ENCODE measurements around the gene BSG.
A peak's percentile ranks its signal among the peaks of the same experiment; 100 is the strongest.

BSG gene

DNA sequence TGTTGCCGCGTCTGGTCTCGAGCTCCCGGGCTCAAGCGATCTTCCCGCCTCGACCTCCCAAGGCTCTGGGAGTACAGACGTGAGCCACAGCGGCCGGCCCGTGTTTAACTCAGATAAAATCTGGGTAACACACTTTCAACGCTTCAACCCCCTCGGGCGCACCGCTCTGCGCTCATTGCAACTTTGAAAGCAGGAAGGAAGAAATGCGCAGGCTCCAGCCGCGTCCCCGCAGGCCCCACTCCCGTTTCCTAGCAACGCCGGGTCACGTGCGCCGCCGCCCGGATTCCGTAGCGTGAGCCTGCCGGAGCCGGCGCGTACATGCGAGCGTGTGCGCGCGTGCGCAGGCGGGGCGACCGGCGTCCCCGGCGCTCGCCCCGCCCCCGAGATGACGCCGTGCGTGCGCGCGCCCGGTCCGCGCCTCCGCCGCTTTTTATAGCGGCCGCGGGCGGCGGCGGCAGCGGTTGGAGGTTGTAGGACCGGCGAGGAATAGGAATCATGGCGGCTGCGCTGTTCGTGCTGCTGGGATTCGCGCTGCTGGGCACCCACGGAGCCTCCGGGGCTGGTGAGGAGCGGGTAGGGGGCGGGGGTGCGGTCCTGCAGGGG, at the start of gene BSG:
TSS of gene BSG (plus strand) at position 457 of the 603 bp plus-strand sequence. CDS start at position 496, 39 bp downstream.
- peak; percentile 96 for DNase-seq

DNA sequence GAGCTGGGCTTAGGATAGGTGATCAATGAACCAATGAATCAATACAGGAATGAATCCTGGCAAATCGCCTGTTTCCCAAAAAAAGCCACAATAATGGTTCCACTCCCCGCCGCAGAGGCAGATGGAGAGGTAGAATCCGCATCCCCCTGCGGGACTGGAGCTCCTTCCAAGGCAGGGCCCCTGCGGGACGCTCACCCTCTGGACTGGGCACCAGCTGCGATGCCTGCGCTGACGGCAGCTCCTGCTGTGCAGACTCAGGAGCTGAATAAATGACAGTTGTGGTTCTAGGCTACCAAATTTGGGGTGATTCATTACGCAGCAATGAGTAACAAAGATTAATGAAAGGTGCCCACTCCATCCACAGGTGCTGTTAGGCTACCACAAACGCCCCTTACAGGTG, 49.7 kb upstream of the BSG start:
- DNase-seq, result no peak

DNA sequence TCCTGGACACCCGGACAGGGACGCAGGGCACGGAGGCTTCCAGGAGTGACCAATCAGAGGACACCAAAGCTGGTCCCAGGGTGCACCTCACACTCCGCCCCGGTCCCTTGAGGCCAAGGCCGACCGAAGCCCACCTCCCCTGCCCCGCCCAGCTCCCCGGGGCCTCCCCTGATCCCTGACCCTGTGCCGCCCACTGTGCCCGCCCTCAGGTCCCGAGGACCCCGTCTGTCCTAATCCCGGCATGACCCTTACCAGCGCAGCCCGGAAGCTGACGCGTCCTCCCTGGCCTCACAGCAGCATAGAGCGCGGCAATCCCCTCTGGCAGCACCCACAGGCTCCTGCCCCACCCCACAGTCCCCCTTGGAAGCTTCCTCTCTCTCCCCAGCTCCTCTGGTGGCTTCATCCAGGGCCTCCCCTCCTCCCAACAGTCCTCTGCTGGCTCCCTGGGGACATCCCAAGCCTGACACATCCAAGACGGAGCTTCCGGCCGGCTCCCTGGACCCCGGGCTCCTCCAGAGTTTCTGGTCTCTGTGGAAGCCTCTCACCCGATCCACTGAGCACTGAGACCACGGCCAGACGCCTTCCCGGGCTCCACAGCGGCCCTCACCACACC, 48.2 kb upstream of the BSG start:
- no peak for DNase-seq

DNA sequence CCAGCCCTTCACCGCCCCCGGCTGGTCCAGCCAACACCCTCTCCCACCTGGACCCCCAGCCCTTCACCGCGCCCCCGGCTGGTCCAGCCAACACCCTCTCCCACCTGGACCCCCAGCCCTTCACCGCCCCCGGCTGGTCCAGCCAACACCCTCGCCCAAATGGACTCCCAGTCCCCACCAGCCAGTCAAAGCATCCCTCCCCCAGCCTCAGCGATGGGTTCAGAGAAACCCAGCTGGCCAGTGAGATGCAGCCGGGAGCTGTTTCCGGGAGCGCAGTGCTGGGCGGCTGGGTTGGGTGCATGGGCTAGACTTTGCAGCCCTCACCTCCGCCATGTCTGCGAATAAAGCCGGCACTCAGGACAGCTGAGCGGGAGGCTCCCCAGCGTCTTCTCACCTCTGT, 47.4 kb upstream of the BSG start:
- no peak for DNase-seq

DNA sequence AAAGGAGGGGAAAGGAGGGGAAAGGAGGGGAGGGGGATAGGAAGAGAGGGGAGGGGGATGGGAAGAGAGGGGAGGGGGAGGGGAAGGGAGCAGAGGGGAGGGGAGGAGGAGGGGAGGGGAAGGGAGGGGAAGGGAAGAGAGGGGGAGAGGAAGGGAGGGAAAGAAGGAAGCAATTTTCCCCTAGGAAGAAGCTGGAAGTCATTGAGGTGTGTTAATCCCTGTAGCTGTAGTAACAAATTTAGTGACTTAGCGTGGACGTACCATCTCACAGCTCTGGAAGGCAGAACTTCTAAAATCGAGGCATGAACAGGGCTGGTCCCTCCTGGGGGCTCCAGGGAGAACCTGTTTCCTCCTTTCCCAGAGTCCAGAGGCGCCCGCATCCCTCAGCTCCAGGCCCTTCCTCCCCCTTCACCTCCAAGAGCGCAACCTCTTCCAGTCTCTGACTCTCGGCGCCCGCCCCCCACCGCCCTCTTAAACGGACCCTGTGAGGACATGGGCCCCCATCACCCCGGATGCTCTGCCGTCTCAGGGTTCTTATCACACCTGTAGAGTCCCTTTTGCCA, 46.5 kb upstream of the BSG start:
- no peak for DNase-seq

DNA sequence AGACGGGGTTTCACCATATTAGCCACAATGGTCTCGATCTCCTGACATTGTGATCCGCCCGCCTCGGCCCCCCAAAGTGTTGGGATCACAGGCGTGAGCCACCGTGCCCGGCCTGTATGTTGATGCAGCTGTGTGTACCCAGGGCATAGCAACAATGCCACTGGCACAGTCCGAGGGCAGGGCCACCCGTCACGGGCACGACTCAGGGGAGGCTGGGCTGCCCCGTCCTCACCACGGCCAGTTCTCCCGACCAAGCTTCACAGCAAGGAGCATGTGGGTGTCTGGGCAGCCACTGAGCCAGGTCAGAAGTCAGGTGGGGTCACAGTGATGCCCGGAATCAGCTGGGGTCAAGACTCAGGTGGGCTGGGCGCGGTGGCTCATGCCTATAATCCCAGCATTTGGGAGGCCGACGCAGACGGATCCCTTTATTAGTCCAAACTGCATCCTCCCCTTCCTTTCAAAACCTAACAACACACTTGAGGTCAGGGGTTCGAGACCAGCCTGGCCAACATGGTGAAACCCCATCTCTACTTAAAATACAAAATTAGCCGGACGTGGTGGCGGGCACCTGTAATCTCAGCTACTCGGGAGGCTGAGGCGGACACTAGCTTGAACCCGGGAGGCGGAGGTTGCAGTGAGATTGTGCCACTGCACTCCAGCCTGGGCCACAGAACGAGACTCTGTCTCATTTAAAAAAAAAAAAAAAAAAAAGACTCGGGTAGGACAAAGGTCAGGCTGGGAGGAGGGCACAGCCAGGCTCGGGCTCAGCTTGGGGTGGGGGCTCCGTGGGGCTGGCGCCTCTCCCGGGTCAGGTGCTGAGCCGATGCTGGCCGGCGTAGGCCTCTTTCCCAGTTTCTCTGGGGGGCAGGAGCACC, 42.0 kb upstream of the BSG start:
- DNase-seq, result no peak

DNA sequence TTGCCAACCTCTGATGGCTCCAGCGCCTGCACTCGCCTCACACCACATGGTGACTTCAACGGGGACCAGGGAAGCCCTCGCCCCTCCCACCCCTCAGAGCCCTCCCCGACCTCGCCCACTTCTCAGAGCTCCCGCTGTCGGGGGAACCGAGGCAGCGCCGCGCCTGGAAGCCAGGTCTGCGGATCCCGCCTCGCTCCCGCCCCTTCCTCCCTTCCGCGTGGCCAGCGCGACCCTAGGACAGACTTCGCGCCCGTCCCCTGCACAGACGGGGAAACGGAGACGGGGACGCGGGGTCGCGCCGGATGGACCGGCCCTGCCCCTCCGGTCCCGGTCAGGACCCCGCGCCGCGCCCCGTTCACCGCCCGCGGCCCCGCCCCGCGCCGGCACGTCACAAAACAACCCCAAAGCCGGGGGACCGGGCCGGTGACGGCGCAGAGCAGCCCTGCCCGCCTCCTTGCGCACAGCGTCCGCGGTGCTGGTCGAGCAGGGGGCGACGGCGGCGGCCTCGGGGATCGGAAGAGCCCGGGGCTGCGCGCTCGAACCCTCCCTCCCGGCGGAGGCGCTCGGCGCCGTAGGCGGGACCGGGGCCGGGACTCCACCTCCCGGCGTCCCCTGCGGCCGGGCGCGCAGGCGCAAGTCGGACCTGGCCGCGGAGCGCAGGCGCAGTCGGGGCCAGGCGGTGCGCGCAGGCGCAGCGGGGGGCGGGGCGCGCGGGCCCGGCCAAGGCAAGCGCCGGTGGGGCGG, 41.2 kb upstream of the BSG start:
- DNase-seq, result peak; percentile 54

DNA sequence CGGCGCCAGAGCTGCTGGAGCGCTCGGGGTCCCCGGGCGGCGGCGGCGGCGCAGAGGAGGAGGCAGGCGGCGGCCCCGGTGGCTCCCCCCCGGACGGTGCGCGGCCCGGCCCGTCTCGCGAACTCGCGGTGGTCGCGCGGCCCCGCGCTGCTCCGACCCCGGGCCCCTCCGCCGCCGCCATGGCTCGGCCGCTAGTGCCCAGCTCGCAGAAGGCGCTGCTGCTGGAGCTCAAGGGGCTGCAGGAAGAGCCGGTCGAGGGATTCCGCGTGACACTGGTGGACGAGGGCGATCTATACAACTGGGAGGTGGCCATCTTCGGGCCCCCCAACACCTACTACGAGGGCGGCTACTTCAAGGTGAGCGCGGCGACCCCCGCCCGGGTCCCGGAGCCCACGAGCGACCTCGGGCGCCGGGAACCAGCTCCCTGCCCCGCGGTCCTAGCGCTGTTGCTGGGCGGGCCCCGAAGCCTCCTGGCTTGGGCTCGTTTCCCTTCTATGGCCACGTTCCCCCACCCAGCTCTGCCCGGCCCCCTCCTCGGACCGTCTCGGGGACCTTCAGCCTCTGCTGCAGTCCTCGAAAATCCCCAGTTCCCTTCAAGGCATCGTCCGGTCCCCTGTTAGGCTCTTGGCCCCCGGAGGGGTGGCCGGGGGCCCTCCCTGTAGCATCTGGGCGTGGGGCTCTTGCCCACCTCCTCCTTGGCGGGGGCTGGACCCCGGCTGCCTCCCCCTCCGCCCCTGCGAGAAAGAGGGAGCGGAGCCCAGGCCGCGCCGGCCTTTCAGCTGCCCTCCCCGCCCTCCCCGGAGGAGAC, 40.4 kb upstream of the BSG start, which contains the start of gene CDC34:
TSS of gene CDC34 (plus strand) at position 8 of the 808 bp plus-strand sequence. CDS start at position 180, 172 bp downstream.
- DNase-seq, result no peak

DNA sequence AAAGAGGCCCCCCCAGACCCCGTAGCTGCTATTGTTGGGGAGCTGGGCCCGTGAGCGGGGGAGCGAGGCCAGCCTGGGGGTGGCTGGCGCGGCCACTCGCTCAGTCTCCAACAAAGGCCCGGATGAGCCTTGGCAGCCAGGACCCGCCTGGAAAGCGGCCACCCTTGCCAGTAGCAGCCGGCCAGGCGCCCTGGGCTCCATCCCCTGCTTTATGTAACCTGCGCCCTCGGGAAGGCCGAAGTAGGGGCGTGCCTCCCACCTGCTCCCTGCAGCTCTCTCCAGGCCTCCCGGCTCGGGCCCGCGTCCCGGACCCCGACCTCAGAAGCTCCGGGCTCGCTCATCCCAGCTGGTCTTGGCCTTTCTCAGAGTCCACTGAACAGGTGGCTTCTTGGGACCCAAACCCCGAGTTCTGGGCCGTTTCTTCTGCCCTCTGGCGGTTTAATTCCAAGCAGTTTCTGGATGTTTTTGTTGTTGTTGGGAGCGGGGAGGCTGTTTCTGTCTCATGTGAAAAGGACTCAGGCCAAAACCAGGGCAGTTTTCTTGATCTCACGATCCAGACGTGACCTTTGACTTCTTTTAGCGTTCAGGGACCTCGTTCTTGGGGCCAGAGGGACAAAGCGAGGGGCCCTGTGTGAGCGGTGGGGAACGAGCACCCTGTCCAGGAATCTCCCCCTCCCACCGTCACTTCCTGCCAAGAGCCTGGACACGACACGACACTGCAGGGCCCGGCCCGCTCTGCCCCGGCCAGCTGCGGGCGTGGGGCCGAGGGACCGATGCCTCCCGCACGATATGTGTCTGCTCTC, 39.6 kb upstream of the BSG start:
- peak; percentile 33 for DNase-seq

DNA sequence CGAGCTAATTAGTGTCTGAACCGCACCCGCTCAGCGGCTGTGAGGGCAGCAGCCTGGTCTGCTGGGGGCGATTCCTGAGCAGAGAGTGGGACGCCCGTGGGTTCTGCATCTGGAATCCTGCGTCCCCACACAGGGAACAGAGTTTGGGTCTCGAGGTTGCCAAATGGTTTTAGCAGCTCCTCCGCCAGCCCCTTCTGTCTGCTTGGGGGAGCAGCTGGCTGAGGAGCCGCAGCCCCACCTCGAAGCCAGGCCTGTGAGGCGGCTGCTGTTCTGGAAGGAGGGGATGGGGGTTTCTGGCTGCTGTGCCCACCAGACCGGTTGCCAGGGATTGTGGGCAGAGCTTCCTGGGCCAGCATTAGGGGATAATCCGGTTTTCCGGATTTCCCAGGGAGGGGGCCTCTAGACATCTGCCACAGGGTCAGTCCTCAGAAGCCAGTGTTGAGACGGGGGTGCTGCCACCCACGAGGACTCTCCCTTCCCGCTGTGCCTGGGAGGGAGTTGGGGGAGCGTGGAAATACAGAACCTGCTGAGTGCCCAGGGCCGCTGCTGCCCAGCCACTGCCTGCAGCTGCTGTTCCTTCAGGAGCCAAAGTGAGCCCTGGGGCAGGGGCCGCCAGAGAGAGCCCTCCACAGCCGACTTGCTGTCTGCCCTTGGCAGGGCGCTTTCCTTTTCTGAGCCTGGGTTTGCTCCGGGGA, 38.9 kb upstream of the BSG start:
- DNase-seq, result no peak

DNA sequence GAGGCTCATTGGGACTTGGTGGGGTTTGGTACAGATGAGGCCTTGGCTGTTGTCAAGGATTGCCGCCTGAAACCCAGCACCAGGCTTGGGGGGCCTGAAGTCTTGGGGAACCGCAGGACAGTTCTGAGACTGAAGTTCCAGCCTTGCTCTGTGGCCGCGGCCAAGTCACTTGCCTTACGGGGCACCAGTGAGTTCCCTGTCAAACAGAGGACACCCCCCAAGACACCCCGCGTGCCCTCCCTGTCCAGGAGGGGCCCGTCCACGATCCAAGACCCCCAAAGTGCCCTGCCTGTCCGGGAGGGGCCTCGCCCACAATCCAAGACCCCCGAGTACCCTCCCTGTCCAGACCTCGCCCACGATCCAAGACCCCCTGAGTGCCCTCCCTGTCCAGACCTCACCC, 38.3 kb upstream of the BSG start:
- DNase-seq, result no peak

DNA sequence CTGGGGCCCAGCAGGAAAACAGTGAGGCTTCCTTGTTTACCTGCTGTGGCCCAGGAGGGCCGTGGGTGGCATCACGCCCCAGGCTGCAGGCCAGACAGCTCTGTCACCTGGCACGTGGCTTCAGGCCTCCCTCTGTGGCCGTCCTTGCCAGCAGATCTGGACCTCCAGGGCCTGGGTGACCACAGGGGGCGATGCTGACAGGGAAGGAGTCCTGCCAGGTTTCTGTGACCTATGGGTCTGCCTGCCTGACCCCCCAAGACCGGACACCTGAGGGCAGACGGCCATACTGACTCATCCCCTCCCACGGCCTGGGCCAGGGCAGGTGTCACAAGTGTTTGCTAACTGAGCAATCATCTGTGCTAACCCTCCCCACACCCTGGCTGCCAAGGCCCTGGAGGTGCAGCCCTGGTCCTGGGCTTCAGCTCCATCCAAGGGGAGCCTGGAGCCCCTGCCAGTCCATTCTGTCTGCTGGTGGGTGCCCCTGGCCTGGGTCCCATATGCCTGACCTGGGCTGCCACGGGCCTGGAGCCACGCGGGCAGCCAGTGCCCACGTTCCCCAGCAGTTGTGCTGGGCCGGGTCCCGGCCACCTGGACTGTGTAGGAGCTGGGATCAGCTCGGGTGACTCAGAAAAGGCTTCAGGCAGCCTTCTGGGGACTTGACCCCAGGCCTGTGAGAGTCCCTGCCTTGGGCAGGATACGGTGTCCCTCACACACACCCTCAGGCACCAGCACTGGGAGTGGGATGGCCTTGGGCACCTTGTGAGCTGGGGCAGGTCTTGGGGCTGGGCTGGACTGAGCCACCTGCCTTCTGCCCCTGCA, 37.2 kb upstream of the BSG start:
- DNase-seq, result no peak

DNA sequence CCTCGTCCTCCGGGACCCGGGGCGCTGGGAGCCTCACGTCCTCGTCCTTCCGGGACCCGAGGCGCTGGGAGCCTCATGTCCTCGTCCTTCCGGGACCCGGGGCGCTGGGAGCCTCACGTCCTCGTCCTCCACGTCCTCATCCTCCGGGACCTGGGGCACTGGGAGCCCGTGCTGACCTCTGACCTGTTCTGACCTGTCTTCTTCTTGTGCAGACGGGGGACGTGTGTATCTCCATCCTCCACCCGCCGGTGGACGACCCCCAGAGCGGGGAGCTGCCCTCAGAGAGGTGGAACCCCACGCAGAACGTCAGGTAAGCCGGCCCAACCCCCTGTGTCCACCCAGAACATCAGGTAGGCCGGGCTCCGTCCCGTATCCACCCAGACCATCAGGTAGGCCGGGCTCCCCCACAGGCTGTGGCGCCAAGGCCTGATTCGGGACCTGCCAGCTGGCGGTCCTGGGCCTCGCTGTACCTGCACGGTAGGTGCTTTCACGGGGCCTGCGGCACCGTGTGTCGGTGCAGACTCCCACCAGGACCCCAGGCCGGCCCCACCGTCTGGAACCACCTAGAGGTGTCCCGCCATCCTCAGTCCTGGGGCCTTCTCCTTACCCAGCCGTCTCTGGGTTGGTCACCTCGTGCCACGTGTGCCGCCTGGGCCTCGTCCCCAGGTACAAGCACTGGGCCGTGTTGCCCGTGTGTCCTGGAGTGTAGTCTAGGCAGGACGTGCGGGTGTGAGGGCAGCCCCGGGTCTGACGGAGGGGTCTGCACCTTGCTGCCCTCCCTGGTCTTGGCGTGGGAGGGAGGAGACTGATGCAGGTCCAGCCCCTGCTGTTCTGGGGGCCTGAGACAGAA, 36.1 kb upstream of the BSG start:
- DNase-seq, result no peak

DNA sequence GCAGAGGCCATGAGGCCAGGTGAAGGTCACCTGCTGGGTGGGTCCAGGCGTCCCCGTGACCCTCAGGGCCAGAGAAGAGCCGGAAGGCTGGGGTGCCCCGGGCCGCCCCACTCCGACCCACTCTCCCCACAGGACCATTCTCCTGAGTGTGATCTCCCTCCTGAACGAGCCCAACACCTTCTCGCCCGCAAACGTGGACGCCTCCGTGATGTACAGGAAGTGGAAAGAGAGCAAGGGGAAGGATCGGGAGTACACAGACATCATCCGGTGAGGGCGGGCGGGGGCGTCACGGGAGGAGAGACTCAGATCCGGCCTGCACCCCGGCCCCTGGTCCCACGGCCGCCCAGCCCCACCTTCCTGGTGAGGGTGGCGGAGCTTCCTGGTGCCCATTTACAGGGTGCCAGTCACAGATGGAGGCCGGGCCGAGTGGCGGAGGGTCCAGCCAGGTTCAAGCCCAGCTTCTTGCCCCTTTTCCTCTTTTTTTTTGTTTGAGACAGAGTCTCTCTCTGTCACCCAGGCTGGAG, 35.5 kb upstream of the BSG start:
- DNase-seq, result no peak

DNA sequence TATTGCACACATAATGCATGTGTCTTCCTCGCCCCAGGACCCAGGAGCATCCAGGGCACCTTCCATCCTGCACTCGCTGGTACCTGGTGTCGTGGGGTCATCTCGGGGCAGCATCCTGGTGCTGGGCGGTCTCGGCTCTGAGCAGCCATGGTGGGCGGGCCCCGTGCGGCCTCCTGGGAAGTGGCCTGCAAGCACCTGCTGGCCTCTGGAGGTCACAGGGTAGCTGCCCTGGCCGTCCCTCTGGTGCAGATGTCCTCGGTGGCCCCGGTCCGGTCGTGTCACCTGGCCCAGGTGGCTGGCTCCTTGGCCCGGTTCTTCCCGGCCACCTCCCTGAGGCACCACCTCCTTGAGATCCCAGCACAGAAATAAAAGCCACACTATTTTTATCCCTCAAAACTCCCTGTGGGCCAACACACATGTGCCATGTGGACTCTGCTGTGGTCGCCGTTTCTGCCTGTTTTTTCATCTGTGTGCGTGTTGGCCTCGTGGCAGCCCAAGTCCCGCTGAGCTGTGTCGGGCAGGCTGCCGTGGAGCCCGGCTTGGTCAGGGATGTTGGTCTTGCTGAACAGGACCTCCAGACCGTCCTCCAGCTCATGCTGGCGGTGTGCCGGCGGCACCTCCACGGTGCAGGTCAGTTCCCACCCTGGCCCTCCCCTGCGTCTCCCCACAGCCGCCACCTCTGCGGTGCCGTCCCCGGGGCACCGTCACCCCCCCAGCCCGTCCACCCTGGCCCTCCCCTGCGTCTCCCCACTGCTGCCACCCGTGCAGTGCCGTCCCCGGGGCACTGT, 33.6 kb upstream of the BSG start:
- no peak for DNase-seq

DNA sequence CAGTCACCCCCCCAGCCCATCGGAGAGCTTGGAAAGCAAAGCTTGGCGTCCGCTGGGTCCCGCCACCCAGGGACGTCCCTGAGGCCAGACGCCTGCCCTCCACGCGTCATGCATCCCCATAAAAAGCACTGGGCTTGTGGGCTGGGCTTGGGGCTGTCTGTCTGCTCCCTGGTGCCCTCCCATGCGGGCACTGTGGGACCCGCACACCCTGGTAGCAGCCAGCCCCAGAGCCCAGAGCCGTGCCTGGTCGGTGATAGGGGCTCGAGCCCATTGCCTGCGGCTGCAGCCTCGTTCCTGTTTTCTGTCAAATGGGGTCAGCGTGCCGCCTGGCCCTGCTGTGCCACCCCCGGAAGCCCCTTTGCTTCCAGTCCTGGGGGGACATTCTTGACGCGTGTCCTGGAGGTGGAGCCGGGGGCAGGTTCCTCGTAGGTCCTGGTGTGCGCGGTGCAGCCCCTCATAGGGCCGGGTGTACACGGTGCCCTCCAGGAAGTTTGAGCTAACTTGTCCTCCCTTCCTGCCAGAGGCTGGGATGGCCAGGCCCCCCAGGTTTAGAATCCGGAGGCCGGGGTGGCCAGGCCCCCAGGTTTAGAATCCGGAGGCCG, 32.9 kb upstream of the BSG start:
- DNase-seq, result no peak

All from NCI-H226 (cell line).